ENCODE data around the gene CCDC61. TPM values are rescaled to one million over a fixed set of nuclear protein-coding genes. Genes with fewer than 3 reads are reported as not detected.

CCDC61 gene
- total and polyA plus RNA-seq, 2 of the 8 experiments (the other 6 are each of a cell fraction or from before 2014, with no cell fraction given): 7.8 to 17.4 TPM

- Histone ChIP-seq H2BK15ac (ENCODE audit: low read length) (0 out of 2 replicates have a peak within 1 kb of the TSS, but pooled peaks have one; percentile 18), H3K79me1 (ENCODE audit: low read depth, low read length) (peaks cover 5% of the 10 kb centered on the region; the same call in 1 of the 2 replicates), H3K79me2 (ENCODE audit: control insufficient read depth in 1 of 2, insufficient read depth in 2 of 2, low read length in 2 of 2) (no peaks in the 10 kb centered on the region), H3K14ac (ENCODE audit: insufficient read length) (no peak within 1 kb of the TSS), H3K56ac (replicated peaks; ENCODE audit: insufficient read length, low read depth, low read length) (no peak within 1 kb of the TSS), H3K27ac (ENCODE audit: low read depth, low read length) (no peak within 1 kb of the TSS), H3K4me2 (ENCODE audit: insufficient read depth in 1 of 2, low read depth in 2 of 2, low read length in 2 of 2) (peak within 1 kb of the TSS; percentile 67 to 79), H4K20me1 (replicated peaks in 1 of 2; ENCODE audit: control insufficient read depth in 1 of 2, insufficient read depth in 2 of 2, low read length in 2 of 2) (peaks cover 10 to 12% of the 10 kb centered on the region in 2 experiments), H3K23me2 (ENCODE audit: low read depth, low read length) (peaks cover 8% of the 10 kb centered on the region; the same call in 1 of the 2 replicates), H3K9me3 (ENCODE audit: insufficient read depth in 2 of 2, low read depth in 1 of 2, low read length in 1 of 2) (no peaks in the 10 kb centered on the region), H2BK20ac (ENCODE audit: low read length) (no peak within 1 kb of the TSS), H4K5ac (ENCODE audit: insufficient read length, low read depth, low read length) (no peak within 1 kb of the TSS), H3K18ac (ENCODE audit: extremely low read depth, low read length) (peak within 1 kb of the TSS; percentile 75; the same call in 1 of the 2 replicates), H2BK120ac (replicated peaks; ENCODE audit: low read depth, low read length) (no peak within 1 kb of the TSS), H2AFZ (ENCODE audit: low read length) (0 out of 2 replicates have a peak within 1 kb of the TSS, but pooled peaks have one; percentile 58), H3K9ac (replicated peaks in 1 of 4; ENCODE audit: extremely low read depth in 1 of 4, low read depth in 3 of 4, low read length in 3 of 4) (no peak within 1 kb of the TSS), H3K23ac (ENCODE audit: insufficient read length) (no peak within 1 kb of the TSS), H3K4me1 (replicated peaks in 1 of 4; ENCODE audit: control insufficient read depth in 3 of 4, insufficient read depth in 4 of 4, low read length in 3 of 4) (peaks cover 2 to 12% (median 7%) of the 10 kb centered on the region in 4 experiments; a peak in 5 of 7 replicates), H3K36me3 (ENCODE audit: control insufficient read depth in 2 of 4, insufficient read depth in 4 of 4, low read length in 3 of 4) (no peaks in the 10 kb centered on the region), H4K8ac (ENCODE audit: extremely low read depth, insufficient read depth, low read length) (no peak within 1 kb of the TSS; the same call in 1 of the 2 replicates), H2AK5ac (ENCODE audit: low read depth, low read length) (peak within 1 kb of the TSS; percentile 56; the same call in 1 of the 2 replicates), H4K91ac (replicated peaks; ENCODE audit: insufficient read length, low read length) (no peak within 1 kb of the TSS), H2BK5ac (ENCODE audit: low read depth, low read length) (no peak within 1 kb of the TSS), H3K4ac (replicated peaks; ENCODE audit: insufficient read length, low read depth, low read length) (no peak within 1 kb of the TSS), H3K27me3 (replicated peaks in 1 of 4; ENCODE audit: control insufficient read depth in 3 of 4, extremely low read depth in 1 of 4, insufficient read depth in 3 of 4, low read length in 3 of 4) (peaks cover 0 to 5% (median 2%) of the 10 kb centered on the region in 4 experiments; a peak in 3 of 7 replicates), H2BK12ac (ENCODE audit: low read depth, low read length) (peak within 1 kb of the TSS; percentile 90; the same call in 1 of the 2 replicates), H3K4me3 (ENCODE audit: extremely low read depth in 1 of 4, insufficient read depth in 2 of 4, low read depth in 3 of 4, low read length in 4 of 4) (peak within 1 kb of the TSS; percentile 47 to 82 (median 56))
- ChIA-PET CTCF (ENCODE audit: partially characterized antibody) (interaction anchor here (0.6 to 1.4 kb wide), 9 partner anchors 12 to 205 kb away, joined by 3 to 4 read pairs (median 3); no protein-coding TSS in a partner anchor), POLR2A (ENCODE audit: partially characterized antibody) (interaction anchor here (0.6 to 3.7 kb wide), 9 partner anchors 13 to 878 kb away, joined by 3 to 18 read pairs (median 3); partner anchors contain the start of gene CCDC61)
- 6% methylated on average over 24 of the region's 58 CpGs; no CpG with 5 or more reads in 1 of the 2 experiments for WGBS, 2 experiments (ENCODE audit: extremely low coverage in 1 of 2, insufficient coverage in 1 of 2, insufficient read length in 1 of 2, insufficient replicate concordance in 2 of 2, low coverage in 1 of 2, low lambda C conversion rate in 2 of 2, missing lambda C conversion rate in 1 of 2)
- DNase-seq (ENCODE audit: low read depth in 1 of 2, low spot score in 2 of 2) (peak; percentile 83 to 100), FAIRE-seq (no peak)
- peak; percentile 59; the same call in 1 of the 2 replicates for TF ChIP-seq SP4 (IDR thresholded peaks at IDR 0.05; ENCODE audit: low read length)
- TF ChIP-seq MAFK (IDR thresholded peaks at IDR 0.05; ENCODE audit: low read depth, low read length): no peak
- peak; percentile 46; the same call in 1 of the 2 replicates for TF ChIP-seq SP1 (IDR thresholded peaks at IDR 0.05; ENCODE audit: low read depth, low read length)
These were observed 21.5 kb upstream of the CCDC61 start, which contains the start of gene NOVA2 for GRCh38 chr19:45973553-45974338. Gene NOVA2 (minus strand): TSS chr19:45973865. CDS start chr19:45973351, 514 bp downstream.

Measured in H1 (cell line).